T-helper 1 cell treated with Interleukin-12 subunit alpha and Interleukin-12 subunit beta and Interleukin-4 antibody, amounts not matched to agents 30 ng/mL and 1 ng/mL, for 36 hours (primary cell): ENCODE data around the gene CHRNA9. TPM values are rescaled to one million over a fixed set of nuclear protein-coding genes. Genes with fewer than 3 reads are reported as not detected.
"Not testable (repeated sequence)": the region's sequence is repeated elsewhere in the genome, so short reads cannot be mapped to it uniquely, and the experiment has no call there.

ENCODE experiments used
- intact Hi-C: fragments of 100-400 bp; cut with micrococcal nuclease; formaldehyde crosslinking; loops from one replicate; pipeline ENCODE4 v1.15.1; 2024
- total RNA-seq: library from RNA; stranded (reverse); gene quantifications from 2 replicates; pipeline ENCODE4 v1.2.3, GENCODE V29; 2022

The CHRNA9 gene
- total RNA-seq, 1 donor from 2014 or later = not detected

- intact Hi-C loops = no loop called here
These were observed 42.6 kb downstream of the CHRNA9 start for GRCh38 chr4:40377512-40378365.

GRCh38 chr4:40378619-40379018, 43.5 kb downstream of the CHRNA9 start:
- intact Hi-C loops = no loop called here

- intact Hi-C loops = no loop called here
These were observed 44.1 kb downstream of the CHRNA9 start for GRCh38 chr4:40379248-40379647.

- intact Hi-C loops = no loop called here
These were observed 45.5 kb downstream of the CHRNA9 start for GRCh38 chr4:40380647-40381046.

GRCh38 chr4:40388239-40388638, 53.1 kb downstream of the CHRNA9 start:
- intact Hi-C loops = no loop called here

GRCh38 chr4:40389986-40390385, 54.9 kb downstream of the CHRNA9 start:
- intact Hi-C loops = no loop called here

GRCh38 chr4:40392241-40392640, 57.1 kb downstream of the CHRNA9 start:
- intact Hi-C loops = not testable (repeated sequence)

GRCh38 chr4:40394236-40394635, 59.1 kb downstream of the CHRNA9 start:
- intact Hi-C loops = no loop called here

- intact Hi-C loops = no loop called here
These were observed 60.2 kb downstream of the CHRNA9 start for GRCh38 chr4:40395166-40395900.

GRCh38 chr4:40395908-40396793, 61.0 kb downstream of the CHRNA9 start:
- intact Hi-C loops = no loop called here

GRCh38 chr4:40399578-40399977, 64.4 kb downstream of the CHRNA9 start:
- intact Hi-C loops = no loop called here

GRCh38 chr4:40401096-40401495, 66.0 kb downstream of the CHRNA9 start:
- intact Hi-C loops = no loop called here

- intact Hi-C loops = no loop called here
These were observed 66.5 kb downstream of the CHRNA9 start for GRCh38 chr4:40401631-40402030.

- intact Hi-C loops = no loop called here
These were observed 67.4 kb downstream of the CHRNA9 start for GRCh38 chr4:40402556-40402955.

- intact Hi-C loops = no loop called here
These were observed 67.9 kb downstream of the CHRNA9 start for GRCh38 chr4:40403081-40403480.

Other genes with a start within 250 kb of the CHRNA9 start
- 150 and 158 TPM in 2 replicates for gene RHOH, start 138.3 kb upstream of the CHRNA9 start, total RNA-seq